ENCODE data around the gene SLC35F3.

GRCh38 chr1:234069760-234070159, 165.3 kb downstream of the SLC35F3 start:
- no peak for TF ChIP-seq EZH2 (IDR thresholded peaks at IDR 0.05; ENCODE audit: insufficient read depth, low read length)
- no peak for TF ChIP-seq CTCF (IDR thresholded peaks at IDR 0.05; ENCODE audit: insufficient read depth, low read depth, low read length)

Data from astrocyte (in vitro differentiated cells and primary cell).